Measurements from ENCODE around the gene ZEB2.

GRCh38 chr2:144477281-144477956 lies 42.5 kb downstream of the ZEB2 start:
- no peak for TF ChIP-seq CTCF (IDR thresholded peaks at IDR 0.05)
- TF ChIP-seq POLR2A (IDR thresholded peaks at IDR 0.05), result no peak
- no peak for TF ChIP-seq EP300 (IDR thresholded peaks at IDR 0.05)

Measured in sigmoid colon (tissue), 4 donors.